ENCODE data around the gene CBX2. TPM values are rescaled to one million over a fixed set of nuclear protein-coding genes. Genes with fewer than 3 reads are reported as not detected.

The CBX2 gene
- total and polyA plus RNA-seq, 5 donors from 2014 or later = 0.11 to 0.81 (median 0.17) TPM; not detected in 2

DNA sequence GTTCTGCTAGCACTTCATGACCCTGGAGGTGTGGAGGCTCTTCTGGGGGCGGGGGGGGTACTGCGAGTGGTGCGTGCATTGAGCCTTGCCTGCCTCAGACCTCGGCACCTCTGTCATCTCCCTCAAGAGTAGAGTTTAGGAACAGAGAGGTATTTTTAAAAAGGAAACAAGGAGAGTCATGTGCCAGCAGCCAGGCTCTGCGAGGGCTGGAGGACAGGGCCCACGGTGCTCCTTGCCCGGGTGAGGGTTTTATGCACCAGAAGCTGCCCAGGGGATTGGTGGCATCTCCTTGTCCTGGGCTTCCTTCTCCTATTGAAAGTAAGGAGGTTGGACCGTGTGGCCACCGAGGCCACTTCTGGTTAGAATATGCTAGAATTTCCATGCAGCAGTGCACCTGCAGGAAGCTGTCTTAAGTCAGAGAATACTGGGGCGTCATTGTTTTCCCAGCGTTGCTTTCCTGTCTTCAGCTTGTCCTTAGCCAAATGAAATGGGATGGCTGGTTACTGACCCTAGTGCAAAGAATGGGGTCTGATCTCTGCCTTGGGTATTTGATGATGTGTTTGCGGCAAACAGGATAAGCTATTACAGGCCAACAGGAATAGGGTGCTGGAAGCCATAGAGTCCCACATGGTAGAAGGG, 3.2 kb downstream of the CBX2 start:
- Mint-ChIP-seq H3K27ac (no peak overlapping the region), H3K4me3 (peak overlapping the region in 3 of 4 donors; percentile 23 to 86 (median 39)), H3K4me1 (peaks cover 0 to 34% (median 13%) of the 10 kb centered on the region in 4 donors), H3K27me3 (peaks cover 57% of the 10 kb centered on the region), H3K36me3 (no peaks in the 10 kb centered on the region), H3K9me3 (peaks cover 0 to 2% (median 0%) of the 10 kb centered on the region in 7 donors)
- Histone ChIP-seq H3K27me3 (ENCODE audit: control insufficient read depth, insufficient read depth, low read length) (peaks cover 25% of the 10 kb centered on the region), H3K4me1 (ENCODE audit: control insufficient read depth, insufficient read depth, low read length, poor library complexity, severe bottlenecking) (peaks cover 22% of the 10 kb centered on the region), H3K36me3 (ENCODE audit: control insufficient read depth, insufficient read depth, low read length) (no peaks in the 10 kb centered on the region), H3K4me3 (ENCODE audit: low read depth, low read length) (no peak overlapping the region), H3K9me3 (ENCODE audit: control insufficient read depth in 2 of 2, low read length in 2 of 2) (no peaks in the 10 kb centered on the region), H3K27ac (ENCODE audit: insufficient read depth, low read length, poor library complexity, severe bottlenecking) (no peak overlapping the region)
- DNase-seq (no peak), ATAC-seq (ENCODE audit: low read depth in 2 of 2) (no peak)

DNA sequence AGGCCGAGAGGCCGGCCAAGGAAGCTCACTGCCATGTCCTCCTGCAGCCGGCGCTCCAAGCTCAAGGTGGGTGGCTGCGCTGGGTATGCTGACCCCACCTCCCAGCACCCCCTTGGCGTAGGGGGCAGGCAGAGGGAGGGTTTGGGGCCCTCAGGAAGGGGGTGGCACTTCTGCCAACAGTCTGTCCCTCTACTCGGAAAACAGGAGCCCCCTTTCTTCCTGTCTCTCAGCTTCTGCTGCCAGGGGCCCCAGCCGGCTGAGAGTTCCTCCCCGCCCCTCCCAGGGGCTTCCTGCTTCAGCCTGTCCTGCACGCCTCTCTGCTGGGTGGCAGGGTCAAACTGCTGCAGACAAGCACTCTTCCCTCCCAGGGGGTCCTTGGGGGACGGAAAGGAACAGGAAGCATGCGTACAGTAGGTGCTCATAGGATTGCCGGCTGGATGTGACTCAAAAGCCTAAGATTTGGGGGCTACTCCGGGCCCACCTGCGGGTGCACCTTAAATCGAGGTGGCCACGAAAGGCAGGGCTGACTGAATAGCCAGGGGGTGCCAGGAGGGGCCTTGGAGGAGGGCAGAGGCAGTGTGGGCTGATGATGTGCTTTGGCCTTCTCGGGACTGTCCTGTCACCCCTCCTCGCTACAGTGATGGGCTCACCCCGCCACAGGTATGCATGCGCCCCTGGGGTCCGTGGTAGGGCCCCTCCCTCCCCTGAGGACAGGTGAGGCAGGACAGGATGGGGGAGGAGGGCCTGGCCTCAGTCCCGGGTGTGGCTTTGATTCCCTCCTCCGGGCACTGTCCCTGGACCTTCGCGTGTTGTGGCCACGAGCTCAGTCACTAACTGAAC, 4.0 kb downstream of the CBX2 start:
- no peak for DNase-seq
- Histone ChIP-seq H3K27me3 (ENCODE audit: control insufficient read depth, insufficient read depth, low read length) (peaks cover 18% of the 10 kb centered on the region), H3K9me3 (ENCODE audit: control insufficient read depth in 2 of 2, low read length in 2 of 2) (no peaks in the 10 kb centered on the region), H3K27ac (ENCODE audit: insufficient read depth, low read length, poor library complexity, severe bottlenecking) (no peak overlapping the region), H3K4me1 (ENCODE audit: control insufficient read depth, insufficient read depth, low read length, poor library complexity, severe bottlenecking) (peaks cover 18% of the 10 kb centered on the region), H3K4me3 (ENCODE audit: low read depth, low read length) (no peak overlapping the region), H3K36me3 (ENCODE audit: control insufficient read depth, insufficient read depth, low read length) (no peaks in the 10 kb centered on the region)
- no peaks in the 10 kb centered on the region for H3K36me3 Mint-ChIP-seq
- H3K9me3 Mint-ChIP-seq = peaks cover 0 to 2% (median 0%) of the 10 kb centered on the region in 7 donors
- peaks cover 0 to 29% (median 9%) of the 10 kb centered on the region in 4 donors for H3K4me1 Mint-ChIP-seq
- peak overlapping the region in 1 of 4 donors; percentile 11 for H3K4me3 Mint-ChIP-seq
- no peak for ATAC-seq (ENCODE audit: low read depth in 2 of 2)
- peaks cover 56% of the 10 kb centered on the region for H3K27me3 Mint-ChIP-seq
- H3K27ac Mint-ChIP-seq = no peak overlapping the region

DNA sequence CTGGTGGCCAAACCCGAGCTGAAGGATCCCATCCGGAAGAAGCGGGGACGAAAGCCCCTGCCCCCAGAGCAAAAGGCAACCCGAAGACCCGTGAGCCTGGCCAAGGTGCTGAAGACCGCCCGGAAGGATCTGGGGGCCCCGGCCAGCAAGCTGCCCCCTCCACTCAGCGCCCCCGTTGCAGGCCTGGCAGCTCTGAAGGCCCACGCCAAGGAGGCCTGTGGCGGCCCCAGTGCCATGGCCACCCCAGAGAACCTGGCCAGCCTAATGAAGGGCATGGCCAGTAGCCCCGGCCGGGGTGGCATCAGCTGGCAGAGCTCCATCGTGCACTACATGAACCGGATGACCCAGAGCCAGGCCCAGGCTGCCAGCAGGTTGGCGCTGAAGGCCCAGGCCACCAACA, 5.9 kb downstream of the CBX2 start:
- no peak overlapping the region for H3K27ac Mint-ChIP-seq
- Histone ChIP-seq H3K4me3 (ENCODE audit: low read depth, low read length) (no peak overlapping the region), H3K36me3 (ENCODE audit: control insufficient read depth, insufficient read depth, low read length) (no peaks in the 10 kb centered on the region), H3K9me3 (ENCODE audit: control insufficient read depth in 2 of 2, low read length in 2 of 2) (no peaks in the 10 kb centered on the region), H3K27ac (ENCODE audit: insufficient read depth, low read length, poor library complexity, severe bottlenecking) (no peak overlapping the region), H3K4me1 (ENCODE audit: control insufficient read depth, insufficient read depth, low read length, poor library complexity, severe bottlenecking) (peaks cover 3% of the 10 kb centered on the region), H3K27me3 (ENCODE audit: control insufficient read depth, insufficient read depth, low read length) (peaks cover 29% of the 10 kb centered on the region)
- H3K36me3 Mint-ChIP-seq = no peaks in the 10 kb centered on the region
- peaks cover 65% of the 10 kb centered on the region for H3K27me3 Mint-ChIP-seq
- DNase-seq = no peak
- ATAC-seq (ENCODE audit: low read depth in 2 of 2) = no peak
- peaks cover 3 to 19% (median 6%) of the 10 kb centered on the region in 4 donors for H3K4me1 Mint-ChIP-seq
- H3K4me3 Mint-ChIP-seq = no peak overlapping the region
- H3K9me3 Mint-ChIP-seq = peaks cover 0 to 2% (median 0%) of the 10 kb centered on the region in 7 donors

DNA sequence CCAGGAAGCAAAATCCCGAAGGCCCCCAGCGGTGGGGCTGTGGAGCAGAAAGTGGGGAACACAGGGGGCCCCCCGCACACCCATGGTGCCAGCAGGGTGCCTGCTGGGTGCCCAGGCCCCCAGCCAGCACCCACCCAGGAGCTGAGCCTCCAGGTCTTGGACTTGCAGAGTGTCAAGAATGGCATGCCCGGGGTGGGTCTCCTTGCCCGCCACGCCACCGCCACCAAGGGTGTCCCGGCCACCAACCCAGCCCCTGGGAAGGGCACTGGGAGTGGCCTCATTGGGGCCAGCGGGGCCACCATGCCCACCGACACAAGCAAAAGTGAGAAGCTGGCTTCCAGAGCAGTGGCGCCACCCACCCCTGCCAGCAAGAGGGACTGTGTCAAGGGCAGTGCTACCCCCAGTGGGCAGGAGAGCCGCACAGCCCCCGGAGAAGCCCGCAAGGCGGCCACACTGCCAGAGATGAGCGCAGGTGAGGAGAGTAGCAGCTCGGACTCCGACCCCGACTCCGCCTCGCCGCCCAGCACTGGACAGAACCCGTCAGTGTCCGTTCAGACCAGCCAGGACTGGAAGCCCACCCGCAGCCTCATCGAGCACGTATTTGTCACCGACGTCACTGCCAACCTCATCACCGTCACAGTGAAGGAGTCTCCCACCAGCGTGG, 6.5 kb downstream of the CBX2 start:
- DNase-seq = no peak
- Histone ChIP-seq H3K27me3 (ENCODE audit: control insufficient read depth, insufficient read depth, low read length) (peaks cover 29% of the 10 kb centered on the region), H3K4me1 (ENCODE audit: control insufficient read depth, insufficient read depth, low read length, poor library complexity, severe bottlenecking) (peaks cover under 1% of the 10 kb centered on the region), H3K9me3 (ENCODE audit: control insufficient read depth in 2 of 2, low read length in 2 of 2) (no peaks in the 10 kb centered on the region), H3K27ac (ENCODE audit: insufficient read depth, low read length, poor library complexity, severe bottlenecking) (no peak overlapping the region), H3K4me3 (ENCODE audit: low read depth, low read length) (no peak overlapping the region), H3K36me3 (ENCODE audit: control insufficient read depth, insufficient read depth, low read length) (no peaks in the 10 kb centered on the region)
- peaks cover 0 to 2% (median 0%) of the 10 kb centered on the region in 7 donors for H3K9me3 Mint-ChIP-seq
- no peak for ATAC-seq (ENCODE audit: low read depth in 2 of 2)
- no peak overlapping the region for H3K4me3 Mint-ChIP-seq
- no peaks in the 10 kb centered on the region for H3K36me3 Mint-ChIP-seq
- H3K27ac Mint-ChIP-seq = no peak overlapping the region
- H3K4me1 Mint-ChIP-seq = peaks cover 3 to 13% (median 5%) of the 10 kb centered on the region in 4 donors
- peaks cover 68% of the 10 kb centered on the region for H3K27me3 Mint-ChIP-seq

DNA sequence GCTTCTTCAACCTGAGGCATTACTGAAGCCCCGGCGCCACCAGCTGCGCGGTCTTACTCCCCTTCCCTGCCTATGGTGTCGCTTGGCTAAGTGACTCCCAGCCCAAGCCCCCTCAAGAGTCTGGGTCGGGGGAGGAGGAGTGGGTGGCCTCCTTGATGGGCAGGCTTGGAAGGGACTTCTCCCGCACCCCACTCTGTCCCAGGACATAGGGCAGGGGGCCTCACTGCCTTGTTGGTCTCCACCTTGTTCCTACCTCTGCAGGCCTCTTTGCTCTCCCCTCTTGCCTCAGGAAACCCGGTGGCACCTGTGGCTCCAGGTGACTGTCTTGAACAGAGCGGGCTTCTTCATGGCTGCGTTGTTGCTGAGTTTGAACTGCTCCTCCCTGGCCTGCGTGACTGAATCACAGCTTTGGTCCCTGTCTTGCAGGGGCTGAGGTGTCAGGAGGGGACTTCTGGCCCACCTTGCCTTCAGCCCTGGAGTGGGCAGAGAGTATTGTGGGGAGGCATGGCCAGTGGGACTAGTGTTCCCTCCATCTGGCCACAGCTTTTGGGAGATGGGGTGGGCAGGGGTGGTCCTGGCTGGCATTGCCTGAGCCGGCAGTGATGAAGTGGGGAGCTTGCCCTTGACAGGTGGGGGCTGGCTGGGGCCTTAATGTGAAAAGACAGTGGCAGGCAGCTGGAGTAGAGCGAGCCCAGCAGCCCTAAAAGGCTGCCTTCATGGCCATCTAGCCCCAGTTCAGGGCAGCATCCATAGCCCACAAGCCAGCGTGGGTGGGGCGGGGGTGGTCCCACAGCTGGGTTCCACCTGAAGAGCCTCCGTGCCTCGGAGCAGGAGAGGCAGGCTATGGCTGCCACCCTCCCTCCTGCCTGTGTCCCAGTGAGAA, 7.3 kb downstream of the CBX2 start:
- H3K4me1 Mint-ChIP-seq = peaks cover 0 to 13% (median 4%) of the 10 kb centered on the region in 4 donors
- H3K36me3 Mint-ChIP-seq = no peaks in the 10 kb centered on the region
- Histone ChIP-seq H3K27me3 (ENCODE audit: control insufficient read depth, insufficient read depth, low read length) (peaks cover 21% of the 10 kb centered on the region), H3K4me3 (ENCODE audit: low read depth, low read length) (no peak overlapping the region), H3K4me1 (ENCODE audit: control insufficient read depth, insufficient read depth, low read length, poor library complexity, severe bottlenecking) (peaks cover 9% of the 10 kb centered on the region), H3K27ac (ENCODE audit: insufficient read depth, low read length, poor library complexity, severe bottlenecking) (no peak overlapping the region), H3K36me3 (ENCODE audit: control insufficient read depth, insufficient read depth, low read length) (no peaks in the 10 kb centered on the region), H3K9me3 (ENCODE audit: control insufficient read depth in 2 of 2, low read length in 2 of 2) (no peaks in the 10 kb centered on the region)
- no peak overlapping the region for H3K4me3 Mint-ChIP-seq
- H3K9me3 Mint-ChIP-seq = peaks cover 0 to 2% (median 0%) of the 10 kb centered on the region in 7 donors
- DNase-seq = no peak
- H3K27ac Mint-ChIP-seq = no peak overlapping the region
- no peak for ATAC-seq (ENCODE audit: low read depth in 2 of 2)
- peaks cover 65% of the 10 kb centered on the region for H3K27me3 Mint-ChIP-seq

DNA sequence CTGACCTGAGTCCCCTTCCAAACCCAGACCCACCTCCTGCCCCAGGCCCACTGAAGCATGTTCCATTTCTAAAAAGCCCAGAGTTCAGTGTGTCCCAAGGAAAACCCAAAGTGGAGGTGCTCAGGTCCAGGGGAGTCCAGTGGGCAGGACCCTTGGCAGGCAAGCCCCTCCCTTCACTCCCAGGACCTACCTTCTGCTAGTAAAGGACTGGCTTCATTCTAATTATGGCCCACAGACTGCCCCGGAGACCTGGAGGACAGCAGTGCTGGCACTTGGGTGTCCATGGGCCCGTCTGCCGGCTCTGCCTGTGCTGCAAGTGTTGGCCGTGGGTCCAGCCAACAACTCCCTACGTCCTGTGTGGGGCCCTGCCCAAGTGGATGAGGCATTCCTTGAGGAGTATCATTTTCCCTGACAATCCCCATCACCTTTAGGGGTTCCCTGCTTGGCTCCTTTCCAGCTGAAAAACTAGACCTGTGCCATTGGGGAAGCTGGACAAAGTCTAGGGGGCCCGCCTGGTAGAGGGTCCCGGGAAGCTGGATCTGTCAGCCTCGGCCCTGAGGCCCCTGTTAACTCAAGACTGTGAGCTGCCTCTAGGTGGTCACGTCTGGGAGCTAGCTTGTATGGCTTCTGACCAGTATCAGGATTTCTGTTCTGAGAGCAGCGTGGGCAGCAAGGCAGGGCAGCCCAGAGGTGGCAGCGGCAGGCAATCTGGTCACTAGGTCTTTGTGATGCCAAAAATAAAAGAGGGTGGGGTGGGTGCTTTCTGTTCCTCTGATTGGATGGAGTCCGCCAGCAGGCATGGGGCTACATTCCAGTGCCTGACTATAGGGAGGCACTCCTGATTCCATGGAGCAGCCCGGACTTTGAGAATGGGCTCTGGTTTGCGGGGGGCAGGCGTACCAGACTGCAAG, 8.2 kb downstream of the CBX2 start:
- Histone ChIP-seq H3K4me1 (ENCODE audit: control insufficient read depth, insufficient read depth, low read length, poor library complexity, severe bottlenecking) (peaks cover 17% of the 10 kb centered on the region), H3K27me3 (ENCODE audit: control insufficient read depth, insufficient read depth, low read length) (peaks cover 17% of the 10 kb centered on the region), H3K27ac (ENCODE audit: insufficient read depth, low read length, poor library complexity, severe bottlenecking) (no peak overlapping the region), H3K36me3 (ENCODE audit: control insufficient read depth, insufficient read depth, low read length) (no peaks in the 10 kb centered on the region), H3K9me3 (ENCODE audit: control insufficient read depth in 2 of 2, low read length in 2 of 2) (no peaks in the 10 kb centered on the region), H3K4me3 (ENCODE audit: low read depth, low read length) (no peak overlapping the region)
- H3K9me3 Mint-ChIP-seq = peaks cover 0 to 2% (median 0%) of the 10 kb centered on the region in 7 donors
- ATAC-seq (ENCODE audit: low read depth in 2 of 2) (no peak), DNase-seq (no peak)
- peak overlapping the region in 2 of 4 donors; percentile 43 to 66 for H3K4me3 Mint-ChIP-seq
- peaks cover 62% of the 10 kb centered on the region for H3K27me3 Mint-ChIP-seq
- no peaks in the 10 kb centered on the region for H3K36me3 Mint-ChIP-seq
- H3K27ac Mint-ChIP-seq = no peak overlapping the region
- H3K4me1 Mint-ChIP-seq = peaks cover 0 to 17% (median 4%) of the 10 kb centered on the region in 4 donors
